DMS153 (cell line): ENCODE data around the gene JARID2.

Experiments used
- DNase-seq: peaks from one replicate; lab custom pipeline; 2025; lab: John Stamatoyannopoulos, UW

JARID2 gene

GRCh38 chr6:15264412-15264811 lies 18.5 kb downstream of the JARID2 start:
- DNase-seq: no peak

GRCh38 chr6:15264902-15265761 lies 19.3 kb downstream of the JARID2 start:
- DNase-seq: no peak

GRCh38 chr6:15265787-15266186 lies 19.9 kb downstream of the JARID2 start:
- no peak for DNase-seq

DNA sequence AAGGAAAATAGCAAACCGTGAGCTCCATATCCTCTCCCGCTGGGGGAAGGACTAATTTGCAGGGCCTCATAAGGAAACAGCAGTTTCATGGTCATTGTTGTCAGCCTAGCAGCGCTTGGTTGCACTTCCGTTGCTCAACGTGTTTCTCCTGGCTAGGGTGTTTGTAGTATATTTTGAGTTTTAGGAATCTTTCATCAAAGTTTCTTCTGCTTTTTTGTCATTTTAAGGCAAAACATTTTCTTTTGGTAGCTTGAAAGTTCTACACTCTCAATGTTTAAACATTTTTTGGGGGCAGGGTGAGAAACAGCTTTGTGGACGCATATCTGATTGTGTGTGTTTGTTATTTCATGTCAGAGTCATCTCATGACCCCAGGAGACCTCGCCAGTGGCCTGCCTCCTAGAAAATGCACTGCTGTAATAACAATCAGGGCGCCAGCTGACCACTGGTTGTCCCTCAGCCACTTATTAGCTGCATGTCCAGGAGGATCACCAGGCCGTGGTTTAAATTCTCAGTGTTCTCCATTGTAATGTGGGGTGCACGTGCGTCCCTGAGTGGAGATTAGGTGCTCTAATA lies 20.6 kb downstream of the JARID2 start:
- no peak for DNase-seq

DNA sequence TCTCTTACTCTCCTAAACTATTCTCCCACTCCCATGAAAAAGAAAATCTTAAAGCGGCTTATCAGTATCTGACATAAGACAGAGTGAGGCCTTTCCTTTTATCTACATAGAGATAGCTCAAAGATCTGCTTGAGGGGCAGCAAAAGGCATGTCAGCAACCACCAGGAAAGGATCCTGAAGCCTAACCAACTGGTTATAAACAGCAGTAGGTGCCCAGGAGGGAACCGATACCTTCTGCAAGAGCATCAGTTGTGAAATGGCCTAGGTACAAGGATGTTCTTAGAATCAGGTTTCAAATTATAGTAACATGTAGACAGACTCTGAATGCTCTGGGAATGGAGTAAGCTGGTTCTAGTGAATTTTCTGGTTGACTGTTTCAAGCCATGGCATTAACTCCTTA lies 21.4 kb downstream of the JARID2 start:
- DNase-seq: no peak

DNA sequence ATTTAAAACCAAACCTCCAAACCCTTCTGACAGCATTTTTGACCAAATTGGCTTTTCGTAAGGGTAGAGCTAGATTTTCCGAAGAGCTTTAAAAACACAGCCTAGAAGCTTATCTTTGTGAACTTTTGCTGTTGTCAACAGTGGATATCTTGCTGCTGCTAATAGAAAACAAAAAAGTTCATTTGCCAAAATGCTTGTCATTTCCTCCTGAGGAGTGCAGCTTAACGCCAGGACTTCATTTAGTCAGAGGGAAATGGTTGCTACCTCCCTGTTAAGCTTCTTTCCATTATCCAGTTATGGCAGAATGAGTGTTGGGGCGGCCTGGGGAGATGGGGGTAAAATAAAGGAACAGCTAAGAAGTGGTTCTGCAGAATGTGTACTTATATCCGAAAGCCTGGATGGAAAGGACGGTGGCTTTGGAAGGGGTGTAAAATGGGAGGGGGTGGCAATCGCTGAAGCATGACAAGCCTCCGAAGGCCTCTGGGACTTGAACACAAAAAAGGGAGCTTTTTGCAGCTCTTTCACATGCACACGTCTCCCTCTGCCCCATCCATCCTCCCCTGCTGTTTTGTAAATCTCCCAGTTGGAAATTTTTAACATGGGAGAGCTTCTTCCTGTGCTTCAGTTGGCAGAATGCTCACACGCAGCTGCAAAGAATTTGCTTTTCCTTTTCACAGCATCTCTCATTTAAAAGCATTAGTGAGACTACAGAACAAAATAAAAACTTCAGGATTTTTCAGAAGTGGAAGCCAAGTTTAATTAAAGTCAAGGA lies 22.5 kb downstream of the JARID2 start:
- DNase-seq: no peak

GRCh38 chr6:15269011-15269410 lies 23.1 kb downstream of the JARID2 start:
- no peak for DNase-seq

- DNase-seq: no peak
Observed at GRCh38 chr6:15269619-15270018, 23.8 kb downstream of the JARID2 start.

- no peak for DNase-seq
Observed at GRCh38 chr6:15270402-15270801, 24.5 kb downstream of the JARID2 start.

DNA sequence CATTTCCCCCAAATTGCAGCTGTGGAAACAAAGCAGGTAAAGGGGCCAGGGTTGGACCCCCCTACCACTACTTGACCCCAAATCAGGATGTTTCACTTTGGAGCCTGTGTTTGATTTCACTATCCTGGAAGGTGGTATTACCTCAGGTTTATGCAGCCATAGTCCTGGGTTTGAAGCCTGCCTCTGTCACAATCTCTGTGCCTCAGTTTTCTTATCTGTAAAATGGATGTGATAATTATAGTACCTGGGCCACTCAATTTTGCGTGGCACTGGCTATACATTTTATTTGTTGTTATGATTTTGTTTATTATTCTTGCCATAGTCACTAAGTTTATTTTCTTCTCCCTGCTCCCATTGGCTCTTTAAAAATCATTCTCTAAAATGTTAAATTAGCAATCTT lies 26.7 kb downstream of the JARID2 start:
- no peak for DNase-seq

GRCh38 chr6:15274692-15275387 lies 29.0 kb downstream of the JARID2 start:
- DNase-seq: no peak

- no peak for DNase-seq
Observed at GRCh38 chr6:15276036-15276985, 30.4 kb downstream of the JARID2 start.

GRCh38 chr6:15279047-15279661 lies 33.3 kb downstream of the JARID2 start:
- DNase-seq: no peak

DNA sequence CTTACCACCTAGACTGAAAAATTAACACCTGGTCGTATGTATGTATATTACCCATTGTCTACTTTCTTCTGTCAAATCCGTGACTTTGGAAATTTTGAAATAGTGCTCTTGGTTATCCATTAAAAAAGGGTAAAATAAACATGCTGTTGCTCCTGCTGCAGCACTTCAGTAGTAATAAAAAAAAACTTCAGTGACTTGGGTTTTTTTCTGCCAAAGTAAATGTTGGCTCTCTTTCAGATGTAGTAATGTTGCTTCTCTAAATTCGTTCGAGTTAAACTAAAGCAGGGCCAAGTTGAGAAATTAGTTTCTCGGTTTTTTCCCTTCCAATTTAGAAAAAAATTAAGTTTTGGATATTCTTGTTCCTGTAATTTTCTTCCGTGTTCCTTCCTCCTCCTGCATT lies 34.2 kb downstream of the JARID2 start:
- DNase-seq: no peak

- no peak for DNase-seq
Observed at GRCh38 chr6:15280961-15281360, 35.1 kb downstream of the JARID2 start.

DNA sequence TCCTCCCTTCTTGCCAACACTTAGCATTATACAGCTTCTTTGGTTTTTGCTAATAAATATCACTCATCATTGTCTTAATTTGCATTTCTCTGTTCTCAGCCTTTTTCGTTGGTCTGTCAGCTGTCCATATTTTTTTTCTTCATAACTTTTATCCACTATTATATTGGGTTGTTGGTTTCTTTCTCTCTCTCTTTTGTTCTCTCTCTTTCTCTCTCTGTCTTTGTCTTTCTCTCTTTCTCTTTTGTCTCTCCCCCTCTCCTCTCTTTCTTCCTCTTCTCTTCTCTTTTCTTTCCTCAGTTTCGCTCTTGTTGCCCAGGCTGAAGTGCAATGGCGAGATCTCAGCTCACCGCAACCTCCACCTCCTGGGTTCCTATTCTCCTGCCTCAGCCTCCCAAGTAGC lies 36.5 kb downstream of the JARID2 start:
- no peak for DNase-seq

GRCh38 chr6:15283986-15284361 lies 38.1 kb downstream of the JARID2 start:
- no peak for DNase-seq

DNA sequence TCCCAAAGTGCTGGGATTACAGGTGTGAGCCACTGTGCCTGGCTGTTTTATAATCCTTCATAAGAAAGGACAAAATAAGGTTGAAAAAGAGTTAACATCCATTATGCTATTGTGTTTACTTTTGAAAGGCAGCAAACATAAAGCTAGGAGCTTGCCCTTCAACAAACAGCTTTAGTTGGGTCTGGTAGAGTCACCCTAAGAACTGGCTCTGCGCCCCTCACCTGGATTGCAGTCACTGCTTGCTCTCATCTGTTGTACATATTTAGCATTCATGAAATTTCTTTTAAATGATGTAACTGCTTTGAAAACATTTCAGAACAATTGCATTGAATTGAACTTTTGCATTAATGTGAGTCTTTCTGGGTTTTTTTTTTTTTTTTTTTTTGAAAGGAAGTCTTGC lies 38.9 kb downstream of the JARID2 start:
- no peak for DNase-seq

DNA sequence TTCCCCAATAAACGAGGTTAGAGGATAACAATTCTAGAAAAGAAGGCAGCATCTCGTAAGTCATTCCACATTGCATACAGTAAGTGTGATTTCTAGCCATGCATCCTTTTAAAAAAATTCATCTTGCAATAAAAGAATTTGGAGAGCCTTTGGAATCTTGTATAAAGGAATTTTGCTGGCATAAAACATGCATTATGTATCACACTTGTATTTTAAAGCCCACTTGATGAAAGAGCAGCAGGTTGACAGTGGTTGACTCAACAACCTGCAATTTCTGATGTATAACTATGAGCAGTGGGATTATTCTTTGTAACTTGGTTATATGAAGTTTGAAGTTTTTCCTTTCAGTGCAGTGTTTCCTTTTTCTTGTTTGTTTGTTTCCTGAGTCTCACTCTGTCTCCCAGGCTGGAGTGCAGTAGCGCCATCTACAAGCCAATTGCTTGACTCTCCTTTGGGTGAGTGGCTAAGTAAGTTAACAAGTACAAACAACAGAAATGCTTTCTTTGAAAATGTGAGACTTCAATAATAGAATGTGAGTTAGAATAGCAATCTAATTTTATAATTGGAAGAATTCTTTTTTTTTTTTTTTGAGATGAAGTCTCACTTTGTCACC lies 39.9 kb downstream of the JARID2 start:
- DNase-seq: no peak

DNA sequence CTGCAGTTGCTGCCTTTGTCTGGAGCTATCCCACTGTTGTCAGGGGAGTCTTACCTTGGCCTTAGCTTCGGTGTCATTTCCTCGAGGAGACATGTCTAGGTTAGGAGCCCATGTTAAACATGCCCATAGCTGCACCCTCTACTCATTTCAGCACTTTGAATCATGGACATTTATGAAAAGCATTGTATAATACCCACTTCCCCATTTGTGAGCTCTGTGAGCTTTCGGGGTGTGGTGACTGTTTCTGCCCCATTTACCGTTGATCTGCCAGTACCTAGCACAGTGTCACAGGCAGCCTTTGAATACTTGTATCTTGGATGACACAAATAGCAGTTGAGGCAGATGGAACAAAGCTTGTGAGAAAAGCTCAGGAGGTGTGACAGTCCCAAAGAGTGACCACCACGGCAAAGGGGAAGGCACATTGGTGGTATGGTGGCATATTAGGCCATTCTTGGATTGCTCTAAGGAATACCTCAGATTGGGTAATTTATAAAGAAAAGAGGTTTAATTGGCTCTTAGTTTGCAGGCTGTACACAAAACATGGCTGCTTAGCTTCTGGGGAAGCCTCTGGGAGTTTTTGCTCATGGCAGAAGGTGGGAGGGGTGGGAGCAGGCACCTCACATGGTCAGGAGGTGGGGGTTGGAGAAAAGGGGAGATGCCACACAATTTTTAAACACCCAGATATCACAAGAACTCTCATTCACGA lies 42.0 kb downstream of the JARID2 start:
- DNase-seq: no peak
